Hematopoietic multipotent progenitor cell treated with erythropoietin and hydrocortisone succinate and interleukin-3 and kit ligand, for 4 days (in vitro differentiated cells): Measurements from ENCODE around the gene TMIGD1.

Experiments
- DNase-seq: peaks from one replicate; pipeline ENCODE4 v3.0.0-alpha.2; 2015

Gene TMIGD1

DNA sequence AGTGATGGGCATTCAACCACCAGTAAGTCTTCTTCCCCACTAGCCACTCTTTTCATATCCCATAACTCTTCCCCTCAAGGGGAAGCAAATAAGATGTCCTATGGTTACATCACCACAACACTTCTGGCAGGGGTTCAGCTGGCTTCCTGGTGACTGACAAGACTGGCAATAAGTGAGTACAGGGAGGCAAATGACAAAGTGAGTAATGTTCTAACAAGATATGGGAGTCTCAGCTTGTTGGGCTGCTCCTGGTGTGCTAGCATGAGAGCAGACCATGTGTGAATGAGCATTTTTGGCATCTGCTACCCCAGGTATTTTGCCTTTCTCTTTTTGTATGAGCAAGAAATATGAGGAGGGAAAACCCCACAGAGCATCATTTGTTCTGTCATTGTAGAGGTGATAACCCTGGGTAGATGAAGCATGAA is 9.9 kb downstream of the TMIGD1 start:
- DNase-seq, result peak; percentile 79

GRCh38 chr17:30323262-30323894 is 10.5 kb downstream of the TMIGD1 start:
- peak; percentile 76 for DNase-seq

DNA sequence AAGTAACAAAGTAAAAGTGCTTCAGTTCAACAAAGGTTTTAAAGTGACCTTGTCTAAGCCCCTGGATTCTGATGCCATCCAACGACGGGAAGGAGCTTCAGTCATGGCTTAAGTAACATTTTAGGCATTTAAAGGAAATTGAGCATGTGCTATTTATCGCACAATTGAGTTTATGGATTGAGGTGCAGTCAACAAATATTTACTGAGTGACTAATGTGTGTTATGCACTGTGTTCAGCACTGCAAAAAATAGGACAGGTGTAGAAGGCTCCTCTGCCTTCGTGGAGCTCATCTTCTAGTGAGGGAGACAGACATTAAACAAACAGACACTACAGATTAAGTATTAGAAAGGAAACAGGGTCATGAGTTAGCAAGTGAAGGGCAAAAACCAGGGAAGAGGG is 12.5 kb downstream of the TMIGD1 start:
- DNase-seq, result no peak

GRCh38 chr17:30318155-30318554 is 15.7 kb downstream of the TMIGD1 start:
- DNase-seq, result no peak

- peak; percentile 35 for DNase-seq
These were observed 17.1 kb downstream of the TMIGD1 start for GRCh38 chr17:30316736-30317135.

GRCh38 chr17:30315106-30315505 is 18.8 kb downstream of the TMIGD1 start:
- DNase-seq, result no peak

- no peak for DNase-seq
These were observed 19.4 kb downstream of the TMIGD1 start for GRCh38 chr17:30314474-30314873.

GRCh38 chr17:30312226-30312625 is 21.6 kb downstream of the TMIGD1 start:
- DNase-seq, result no peak

- DNase-seq, result no peak
These were observed 23.3 kb downstream of the TMIGD1 start for GRCh38 chr17:30310562-30310961.

- no peak for DNase-seq
These were observed 24.3 kb downstream of the TMIGD1 start for GRCh38 chr17:30309591-30309990.

DNA sequence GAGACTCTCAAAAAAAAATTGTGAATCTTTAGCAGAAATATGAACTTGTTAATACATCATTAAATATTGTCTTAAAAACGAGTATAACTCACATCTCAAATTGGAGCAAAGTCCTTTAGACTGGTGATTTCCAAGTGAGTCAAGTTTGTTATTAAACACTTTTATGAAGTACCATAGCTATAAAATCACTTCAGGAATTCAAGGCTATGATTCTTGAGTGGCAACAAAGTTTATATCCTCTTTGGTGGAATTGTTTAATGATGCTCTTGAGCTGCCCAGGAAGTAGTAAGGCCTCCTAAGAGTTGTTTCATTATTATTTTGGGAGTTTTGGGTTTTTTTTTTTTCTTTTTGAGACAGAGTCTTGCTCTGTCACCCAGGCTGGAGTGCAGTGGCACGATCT is 25.5 kb downstream of the TMIGD1 start:
- DNase-seq, result no peak

GRCh38 chr17:30304778-30305177 is 29.1 kb downstream of the TMIGD1 start:
- DNase-seq, result no peak

- no peak for DNase-seq
These were observed 31.6 kb downstream of the TMIGD1 start for GRCh38 chr17:30302241-30302640.

GRCh38 chr17:30300818-30301217 is 33.0 kb downstream of the TMIGD1 start:
- peak; percentile 32 for DNase-seq

DNA sequence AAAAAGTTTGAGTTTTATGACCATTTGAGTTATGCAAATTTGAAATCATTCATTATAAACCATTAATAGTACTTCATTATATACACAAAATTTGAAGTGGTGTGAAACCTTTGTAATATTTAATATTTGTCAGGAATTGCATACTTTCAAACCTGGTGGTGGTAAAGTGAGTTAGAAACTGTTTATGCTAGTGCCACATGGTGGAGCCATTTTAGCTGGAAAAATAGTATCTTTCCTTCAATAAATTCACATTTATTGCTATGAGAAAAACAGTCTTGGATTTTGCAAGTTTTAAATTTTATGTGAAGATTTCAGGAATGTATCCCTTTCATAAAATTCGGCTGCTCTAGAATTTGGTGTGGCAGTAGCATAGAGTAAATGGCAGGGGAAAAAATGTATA is 34.9 kb downstream of the TMIGD1 start:
- peak; percentile 20 for DNase-seq

- DNase-seq, result no peak
These were observed 36.1 kb downstream of the TMIGD1 start for GRCh38 chr17:30297715-30298114.

- no peak for DNase-seq
These were observed 37.3 kb downstream of the TMIGD1 start for GRCh38 chr17:30296499-30297080.

- DNase-seq, result peak; percentile 66
These were observed 41.5 kb downstream of the TMIGD1 start for GRCh38 chr17:30292286-30292858.

- DNase-seq, result peak; percentile 92
These were observed 42.1 kb downstream of the TMIGD1 start, which contains the start of gene BLMH for GRCh38 chr17:30291543-30292285. TSS of gene BLMH (minus strand) at chr17:30291944. CDS start at chr17:30291819, 125 bp downstream.

GRCh38 chr17:30290696-30291542 is 42.9 kb downstream of the TMIGD1 start:
- peak; percentile 68 for DNase-seq

DNA sequence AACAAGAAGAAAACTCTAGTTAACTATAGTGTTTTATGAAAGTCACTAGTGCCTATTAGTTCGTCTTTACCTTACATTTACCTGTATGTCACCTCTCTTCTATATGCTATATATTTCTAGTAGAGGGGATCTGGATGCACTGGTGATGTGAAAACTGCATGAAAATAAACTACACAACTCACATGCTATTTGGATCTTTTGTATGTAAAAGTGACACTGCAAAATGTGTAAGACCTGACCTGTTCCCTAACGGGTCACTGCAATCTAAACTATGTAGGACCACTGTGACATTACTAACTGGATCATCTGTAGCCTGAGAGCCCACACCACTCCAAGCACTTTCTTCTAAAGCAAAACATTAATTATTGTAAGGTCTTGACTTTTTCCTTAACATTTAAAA is 43.8 kb downstream of the TMIGD1 start:
- no peak for DNase-seq

GRCh38 chr17:30279156-30279555 is 54.7 kb downstream of the TMIGD1 start:
- no peak for DNase-seq

DNA sequence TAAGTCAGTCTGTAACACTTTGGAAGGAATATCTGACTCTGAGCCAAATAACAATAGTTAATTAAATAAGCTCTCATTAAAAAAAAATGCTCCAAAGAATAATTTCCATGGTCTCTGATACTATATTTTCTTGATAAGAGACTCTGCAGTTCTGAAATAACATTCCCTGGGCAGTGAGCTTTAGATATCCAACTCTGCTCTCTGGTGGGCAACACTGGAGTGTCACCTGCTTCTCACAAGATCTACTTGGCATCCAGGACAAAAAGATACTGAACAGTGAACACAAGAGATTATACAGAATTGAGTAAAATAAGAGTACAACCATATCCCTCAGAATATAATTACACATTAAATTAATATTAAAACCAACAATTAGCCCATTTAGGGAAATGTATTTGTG is 55.8 kb downstream of the TMIGD1 start:
- DNase-seq, result peak; percentile 71
